ENCODE results near the gene CHMP1A. TPM values are rescaled to one million over a fixed set of nuclear protein-coding genes. Genes with fewer than 3 reads are reported as not detected.
A peak's percentile ranks its signal among the peaks of the same experiment; 100 is the strongest.

The CHMP1A gene
- total RNA-seq, 1 donor from 2014 or later: 104 TPM

DNA sequence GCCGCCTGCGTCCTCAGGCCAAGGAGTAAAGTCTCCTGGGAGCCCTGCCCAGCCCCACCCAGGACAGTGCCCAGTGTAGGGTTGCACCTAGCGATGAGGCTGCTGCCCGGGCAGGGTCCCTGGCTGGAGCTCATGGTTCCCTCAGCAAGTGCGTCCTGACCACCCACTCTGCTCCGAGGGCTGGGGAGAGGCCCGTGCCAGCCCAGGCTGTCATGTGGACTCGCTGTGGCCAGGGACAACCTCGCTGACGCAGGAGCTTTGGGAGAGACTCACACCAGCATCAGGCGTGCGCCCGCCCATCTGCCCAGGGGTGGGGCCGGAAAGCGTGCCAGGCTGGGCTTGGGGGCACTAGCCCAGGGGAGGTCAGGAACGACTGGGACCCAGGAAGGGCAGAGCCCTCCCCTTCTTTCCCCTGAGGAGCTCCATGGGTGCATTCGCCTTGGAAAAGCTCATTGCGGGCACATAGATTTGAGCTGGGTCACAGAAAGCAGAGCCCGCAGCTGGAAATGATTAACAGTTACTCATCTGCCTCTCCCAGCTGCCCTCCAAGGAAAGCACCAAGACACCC lies 24.4 kb downstream of the CHMP1A start:
- Mint-ChIP-seq H3K4me1 (ENCODE audit: unreplicated experiment) (no peaks in the 10 kb centered on the region), H3K27ac (ENCODE audit: unreplicated experiment) (no peak overlapping the region), H3K27me3 (ENCODE audit: unreplicated experiment) (peaks cover 9% of the 10 kb centered on the region), H3K9me3 (ENCODE audit: unreplicated experiment) (no peaks in the 10 kb centered on the region), H3K36me3 (ENCODE audit: low read depth, unreplicated experiment) (no peaks in the 10 kb centered on the region), H3K4me3 (ENCODE audit: unreplicated experiment) (no peak overlapping the region)
- TF ChIP-seq, protein P1, sequence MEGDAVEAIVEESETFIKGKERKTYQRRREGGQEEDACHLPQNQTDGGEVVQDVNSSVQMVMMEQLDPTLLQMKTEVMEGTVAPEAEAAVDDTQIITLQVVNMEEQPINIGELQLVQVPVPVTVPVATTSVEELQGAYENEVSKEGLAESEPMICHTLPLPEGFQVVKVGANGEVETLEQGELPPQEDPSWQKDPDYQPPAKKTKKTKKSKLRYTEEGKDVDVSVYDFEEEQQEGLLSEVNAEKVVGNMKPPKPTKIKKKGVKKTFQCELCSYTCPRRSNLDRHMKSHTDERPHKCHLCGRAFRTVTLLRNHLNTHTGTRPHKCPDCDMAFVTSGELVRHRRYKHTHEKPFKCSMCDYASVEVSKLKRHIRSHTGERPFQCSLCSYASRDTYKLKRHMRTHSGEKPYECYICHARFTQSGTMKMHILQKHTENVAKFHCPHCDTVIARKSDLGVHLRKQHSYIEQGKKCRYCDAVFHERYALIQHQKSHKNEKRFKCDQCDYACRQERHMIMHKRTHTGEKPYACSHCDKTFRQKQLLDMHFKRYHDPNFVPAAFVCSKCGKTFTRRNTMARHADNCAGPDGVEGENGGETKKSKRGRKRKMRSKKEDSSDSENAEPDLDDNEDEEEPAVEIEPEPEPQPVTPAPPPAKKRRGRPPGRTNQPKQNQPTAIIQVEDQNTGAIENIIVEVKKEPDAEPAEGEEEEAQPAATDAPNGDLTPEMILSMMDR (IDR thresholded peaks at IDR 0.05; ENCODE audit: unreplicated experiment): no peak
- no peak for DNase-seq (ENCODE audit: low spot score)

DNA sequence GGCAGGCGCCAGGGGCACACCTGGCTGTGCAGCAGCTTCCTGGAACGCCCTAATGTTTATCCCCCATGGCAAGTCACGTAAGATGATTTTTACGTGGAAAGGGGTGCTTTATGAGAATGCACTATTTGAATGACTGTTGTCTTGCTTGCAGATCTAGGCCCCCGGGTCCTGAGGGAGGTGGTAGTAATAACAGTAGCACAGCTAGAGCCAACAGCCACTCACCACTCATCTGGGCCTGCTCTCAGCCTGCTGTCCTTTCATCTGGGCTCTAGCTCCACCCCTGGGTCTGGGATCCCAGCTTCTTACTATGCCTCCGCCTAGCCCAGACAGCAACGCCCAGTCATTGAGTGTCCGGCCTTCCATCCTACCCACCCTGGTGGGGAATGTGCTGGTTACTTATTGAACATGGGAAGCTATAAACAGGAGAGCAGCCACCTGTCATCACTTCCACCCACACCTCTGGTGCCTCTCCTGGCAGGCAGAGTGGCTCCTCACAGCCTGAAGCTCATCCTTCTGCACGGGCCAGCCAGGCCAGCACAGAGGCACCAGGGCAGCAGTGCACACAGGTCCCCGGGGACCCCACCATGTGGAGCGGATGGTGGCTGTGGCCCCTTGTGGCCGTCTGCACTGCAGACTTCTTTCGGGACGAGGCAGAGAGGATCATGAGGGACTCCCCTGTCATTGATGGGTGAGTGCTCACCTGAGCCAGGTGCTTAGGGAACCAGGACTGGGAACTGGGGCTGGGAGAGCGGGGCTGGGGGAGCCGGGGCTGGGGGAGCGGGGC lies 27.5 kb downstream of the CHMP1A start:
- peaks cover 5% of the 10 kb centered on the region for H3K27me3 Mint-ChIP-seq (ENCODE audit: unreplicated experiment)
- H3K27ac Mint-ChIP-seq (ENCODE audit: unreplicated experiment): no peak overlapping the region
- no peak overlapping the region for H3K4me3 Mint-ChIP-seq (ENCODE audit: unreplicated experiment)
- DNase-seq (ENCODE audit: low spot score): no peak
- no peaks in the 10 kb centered on the region for H3K9me3 Mint-ChIP-seq (ENCODE audit: unreplicated experiment)
- no peaks in the 10 kb centered on the region for H3K36me3 Mint-ChIP-seq (ENCODE audit: low read depth, unreplicated experiment)
- TF ChIP-seq, protein P1 (IDR thresholded peaks at IDR 0.05; ENCODE audit: unreplicated experiment): no peak
- H3K4me1 Mint-ChIP-seq (ENCODE audit: unreplicated experiment): peaks cover 5% of the 10 kb centered on the region

DNA sequence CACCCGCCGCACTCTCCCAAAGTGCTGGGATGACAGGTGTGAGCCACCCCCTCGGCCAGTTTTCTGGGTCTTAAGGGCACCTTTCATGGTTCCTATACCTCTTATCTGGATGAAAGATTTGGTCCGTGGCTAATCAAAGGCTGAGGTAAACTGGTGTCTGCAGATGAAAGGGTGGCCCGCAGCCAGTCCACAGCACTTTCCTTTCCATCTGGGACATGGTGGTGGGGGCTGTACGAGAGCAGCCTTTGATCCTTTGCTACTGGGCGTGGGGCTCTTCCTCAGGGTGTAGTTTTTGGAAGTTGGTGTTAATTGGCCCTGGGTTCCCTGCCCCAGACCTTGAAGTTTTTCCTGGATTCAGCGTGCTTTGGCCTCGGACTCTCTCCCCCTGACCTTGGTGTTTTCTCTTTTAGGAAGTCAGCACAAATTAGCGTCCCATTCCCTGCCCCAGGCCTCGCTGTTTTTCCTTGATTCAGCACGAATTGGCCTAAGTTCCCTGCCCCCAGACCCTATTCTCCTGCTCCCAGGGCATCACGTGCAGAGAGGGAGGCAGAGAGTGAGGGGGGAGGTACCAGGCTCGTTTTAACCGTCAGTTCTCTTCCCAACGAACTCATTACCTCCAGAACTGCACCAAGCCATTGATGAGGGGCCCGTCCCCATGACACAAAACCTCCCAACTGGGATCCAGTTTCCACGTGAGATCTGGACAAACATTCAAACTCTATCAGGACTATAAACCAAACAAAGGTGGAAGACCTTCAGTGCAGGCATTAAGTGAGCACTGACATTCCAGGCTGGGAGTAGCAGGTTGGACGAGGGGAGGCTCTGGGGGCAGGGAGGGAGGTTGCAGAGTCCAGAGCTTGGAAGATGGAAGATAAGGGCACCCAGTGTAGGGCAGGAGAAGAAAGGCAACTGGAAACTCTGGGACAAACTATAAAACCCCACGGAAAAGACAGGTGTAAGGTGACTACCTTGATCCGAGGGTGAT lies 32.4 kb downstream of the CHMP1A start:
- Mint-ChIP-seq H3K4me3 (ENCODE audit: unreplicated experiment) (peak overlapping the region; percentile 32), H3K27me3 (ENCODE audit: unreplicated experiment) (peaks cover 11% of the 10 kb centered on the region), H3K4me1 (ENCODE audit: unreplicated experiment) (peaks cover 41% of the 10 kb centered on the region), H3K36me3 (ENCODE audit: low read depth, unreplicated experiment) (peaks cover 19% of the 10 kb centered on the region), H3K27ac (ENCODE audit: unreplicated experiment) (peak overlapping the region; percentile 7), H3K9me3 (ENCODE audit: unreplicated experiment) (peaks cover 4% of the 10 kb centered on the region)
- TF ChIP-seq, protein P1 (IDR thresholded peaks at IDR 0.05; ENCODE audit: unreplicated experiment): no peak
- no peak for DNase-seq (ENCODE audit: low spot score)

DNA sequence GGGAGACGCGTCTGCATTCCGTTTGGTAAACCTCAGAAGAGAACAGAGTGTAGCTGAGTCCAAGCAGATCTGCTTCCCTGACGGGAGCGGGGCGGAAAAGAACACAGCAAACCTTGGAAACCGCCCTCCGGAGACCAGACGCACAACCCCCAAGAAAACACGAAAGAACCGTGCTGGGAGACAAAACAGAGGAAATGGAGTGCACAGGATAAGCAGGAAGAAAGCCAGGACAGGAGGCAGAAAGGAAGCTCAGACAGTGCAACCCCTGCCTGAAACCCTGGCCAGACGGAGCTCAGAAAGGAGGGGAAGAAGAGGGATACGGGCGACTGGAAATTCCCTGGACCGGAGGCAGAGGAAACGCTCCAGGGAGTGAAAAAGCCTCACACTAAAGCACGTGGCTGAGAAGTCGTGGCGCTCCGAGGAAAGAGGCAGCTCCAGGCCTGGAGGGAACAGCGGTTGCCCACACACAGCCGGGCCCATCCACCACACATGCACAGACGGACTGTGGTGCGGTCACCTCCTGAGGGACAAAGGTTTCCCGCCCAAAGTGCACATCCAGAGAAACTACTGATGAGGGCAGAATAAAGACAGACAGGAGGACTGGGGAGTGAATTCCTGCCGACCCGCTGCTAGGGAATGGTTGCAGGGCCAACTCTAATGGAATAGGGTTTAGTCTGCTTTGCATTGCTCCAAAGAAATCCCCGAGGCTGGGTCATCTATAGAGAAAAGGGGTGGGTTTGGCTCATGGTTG lies 33.8 kb downstream of the CHMP1A start:
- Mint-ChIP-seq H3K4me3 (ENCODE audit: unreplicated experiment) (peak overlapping the region; percentile 75), H3K9me3 (ENCODE audit: unreplicated experiment) (peaks cover 4% of the 10 kb centered on the region), H3K36me3 (ENCODE audit: low read depth, unreplicated experiment) (peaks cover 19% of the 10 kb centered on the region), H3K27ac (ENCODE audit: unreplicated experiment) (peak overlapping the region; percentile 97), H3K27me3 (ENCODE audit: unreplicated experiment) (peaks cover 11% of the 10 kb centered on the region), H3K4me1 (ENCODE audit: unreplicated experiment) (peaks cover 43% of the 10 kb centered on the region)
- TF ChIP-seq, protein P1 (IDR thresholded peaks at IDR 0.05; ENCODE audit: unreplicated experiment): no peak
- peak; percentile 65 for DNase-seq (ENCODE audit: low spot score)

All from endothelial cell (in vitro differentiated cells).